KG1 (cell line): ENCODE data around the gene PNMT.
A peak's percentile ranks its signal among the peaks of the same experiment; 100 is the strongest.

Experiments used
- DNase-seq: peaks from one replicate; lab custom pipeline; 2025; lab: John Stamatoyannopoulos, UW

Gene PNMT

GRCh38 chr17:39633570-39634183 lies 34.6 kb upstream of the PNMT start:
- DNase-seq = no peak

GRCh38 chr17:39634384-39634871 lies 33.8 kb upstream of the PNMT start:
- no peak for DNase-seq

- DNase-seq = no peak
These were observed 32.6 kb upstream of the PNMT start for GRCh38 chr17:39635614-39636176.

GRCh38 chr17:39636587-39636926 lies 31.7 kb upstream of the PNMT start:
- DNase-seq = no peak

- DNase-seq = peak; percentile 90
These were observed 31.1 kb upstream of the PNMT start, which contains the start of gene STARD3 for GRCh38 chr17:39636927-39637736. Gene STARD3 (plus strand): TSS chr17:39637144. CDS start chr17:39653532, 16,388 bp downstream.

GRCh38 chr17:39638317-39638716 lies 29.9 kb upstream of the PNMT start:
- no peak for DNase-seq

GRCh38 chr17:39639043-39639442 lies 29.2 kb upstream of the PNMT start:
- no peak for DNase-seq

GRCh38 chr17:39639566-39640458 lies 28.4 kb upstream of the PNMT start:
- no peak for DNase-seq

GRCh38 chr17:39640591-39641031 lies 27.6 kb upstream of the PNMT start:
- no peak for DNase-seq

- no peak for DNase-seq
These were observed 27.2 kb upstream of the PNMT start for GRCh38 chr17:39641097-39641496.

GRCh38 chr17:39641883-39642282 lies 26.4 kb upstream of the PNMT start:
- DNase-seq = no peak

GRCh38 chr17:39642291-39643074 lies 25.8 kb upstream of the PNMT start:
- DNase-seq = no peak

GRCh38 chr17:39643271-39643670 lies 25.0 kb upstream of the PNMT start:
- no peak for DNase-seq

GRCh38 chr17:39647256-39647655 lies 21.0 kb upstream of the PNMT start:
- DNase-seq = no peak

- DNase-seq = no peak
These were observed 19.5 kb upstream of the PNMT start for GRCh38 chr17:39648616-39649366.

GRCh38 chr17:39650121-39650579 lies 18.1 kb upstream of the PNMT start:
- DNase-seq = no peak

GRCh38 chr17:39651923-39652586 lies 16.2 kb upstream of the PNMT start:
- DNase-seq = no peak

- no peak for DNase-seq
These were observed 15.5 kb upstream of the PNMT start for GRCh38 chr17:39652587-39653315.

- no peak for DNase-seq
These were observed 15.0 kb upstream of the PNMT start for GRCh38 chr17:39653316-39653661.
